ENCODE measurements around the gene ATP6V0D1.

The ATP6V0D1 gene

GRCh38 chr16:67444259-67445125 is 36.5 kb downstream of the ATP6V0D1 start:
- Histone ChIP-seq H3K27me3 (ENCODE audit: insufficient read depth, low read length) (no peaks in the 10 kb centered on the region), H3K4me3 (ENCODE audit: low read depth, low read length) (no peak overlapping the region), H3K36me3 (ENCODE audit: insufficient read depth, low read length) (no peaks in the 10 kb centered on the region), H3K27ac (ENCODE audit: low read depth, low read length) (no peak overlapping the region), H3K79me2 (ENCODE audit: control insufficient read depth, insufficient read depth, low read length, unreplicated experiment) (peaks cover 9% of the 10 kb centered on the region), H3K4me1 (ENCODE audit: control insufficient read depth, insufficient read depth, low read length, unreplicated experiment) (peaks cover 19% of the 10 kb centered on the region), H2AFZ (ENCODE audit: low read length, unreplicated experiment) (no peak overlapping the region)

- Histone ChIP-seq H2AFZ (ENCODE audit: low read length, unreplicated experiment) (no peak overlapping the region), H3K27ac (ENCODE audit: low read depth, low read length) (no peak overlapping the region), H3K79me2 (ENCODE audit: control insufficient read depth, insufficient read depth, low read length, unreplicated experiment) (peaks cover 9% of the 10 kb centered on the region), H3K4me3 (ENCODE audit: low read depth, low read length) (no peak overlapping the region), H3K27me3 (ENCODE audit: insufficient read depth, low read length) (no peaks in the 10 kb centered on the region), H3K4me1 (ENCODE audit: control insufficient read depth, insufficient read depth, low read length, unreplicated experiment) (peaks cover 19% of the 10 kb centered on the region), H3K36me3 (ENCODE audit: insufficient read depth, low read length) (0 out of 2 replicates have a peak, but pooled peaks cover 2% of the 10 kb centered on the region)
Observed at GRCh38 chr16:67443265-67443664, 37.7 kb downstream of the ATP6V0D1 start.

DNA sequence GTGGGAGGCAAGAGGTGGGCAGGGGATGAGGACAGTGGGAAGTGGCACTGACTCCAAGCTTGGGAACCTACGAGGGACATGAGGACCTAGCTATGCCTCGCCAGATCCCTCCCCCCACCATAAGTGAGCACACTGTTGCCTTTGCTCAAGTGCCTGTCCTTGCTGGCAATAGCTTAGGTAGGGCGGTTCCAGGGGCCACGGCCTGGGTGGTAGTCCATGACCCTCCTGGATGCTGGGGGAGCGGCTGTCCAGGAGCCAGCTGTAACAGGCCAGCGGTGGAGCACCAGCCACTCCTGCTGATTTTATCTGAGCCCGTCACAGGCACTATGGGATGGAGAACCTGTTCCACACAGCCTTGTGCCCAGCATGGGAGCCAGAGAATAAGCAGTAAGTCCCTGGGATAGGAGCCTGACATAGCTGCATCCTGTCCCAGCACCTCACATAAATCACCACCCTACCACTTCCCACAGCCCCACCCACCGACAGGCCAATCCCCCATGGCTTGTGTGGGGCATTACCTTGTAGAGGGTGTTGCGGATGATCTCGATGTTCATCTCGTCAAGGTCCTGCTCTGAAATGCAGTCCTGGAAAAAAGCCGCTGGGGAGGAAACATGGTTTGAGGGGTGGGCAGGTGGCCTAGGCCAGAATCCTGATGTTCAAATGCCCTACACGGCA is 38.2 kb downstream of the ATP6V0D1 start:
- Histone ChIP-seq H3K27ac (ENCODE audit: low read depth, low read length) (no peak overlapping the region), H3K27me3 (ENCODE audit: insufficient read depth, low read length) (no peaks in the 10 kb centered on the region), H3K4me3 (ENCODE audit: low read depth, low read length) (no peak overlapping the region), H3K79me2 (ENCODE audit: control insufficient read depth, insufficient read depth, low read length, unreplicated experiment) (peaks cover 7% of the 10 kb centered on the region), H3K36me3 (ENCODE audit: insufficient read depth, low read length) (0 out of 2 replicates have a peak, but pooled peaks cover 4% of the 10 kb centered on the region), H2AFZ (ENCODE audit: low read length, unreplicated experiment) (no peak overlapping the region), H3K4me1 (ENCODE audit: control insufficient read depth, insufficient read depth, low read length, unreplicated experiment) (peaks cover 19% of the 10 kb centered on the region)

DNA sequence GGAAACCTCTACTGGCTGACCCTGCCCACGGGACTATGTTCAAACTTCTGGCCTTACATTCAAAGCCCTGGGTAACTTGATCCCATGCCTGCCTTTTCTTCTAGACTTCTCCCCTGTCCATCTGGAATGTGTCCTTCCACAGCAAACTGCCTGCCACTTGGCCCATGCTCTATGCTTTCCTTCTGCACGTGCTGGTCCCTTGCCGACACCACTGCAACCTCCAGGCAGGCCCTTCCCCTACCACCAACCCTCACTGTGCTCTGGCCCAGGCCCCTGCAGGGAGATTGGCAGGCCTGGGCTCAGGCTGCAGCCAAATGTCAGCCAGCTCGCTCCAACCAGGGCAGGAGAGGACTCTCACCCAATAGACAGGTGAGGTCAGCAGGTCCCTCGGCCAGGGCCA is 39.0 kb downstream of the ATP6V0D1 start:
- Histone ChIP-seq H3K36me3 (ENCODE audit: insufficient read depth, low read length) (0 out of 2 replicates have a peak, but pooled peaks cover 4% of the 10 kb centered on the region), H3K27me3 (ENCODE audit: insufficient read depth, low read length) (no peaks in the 10 kb centered on the region), H3K4me1 (ENCODE audit: control insufficient read depth, insufficient read depth, low read length, unreplicated experiment) (peaks cover 19% of the 10 kb centered on the region), H3K79me2 (ENCODE audit: control insufficient read depth, insufficient read depth, low read length, unreplicated experiment) (peaks cover 1% of the 10 kb centered on the region), H3K27ac (ENCODE audit: low read depth, low read length) (no peak overlapping the region), H2AFZ (ENCODE audit: low read length, unreplicated experiment) (no peak overlapping the region), H3K4me3 (ENCODE audit: low read depth, low read length) (no peak overlapping the region)

- Histone ChIP-seq H3K4me3 (ENCODE audit: low read depth, low read length) (no peak overlapping the region), H3K79me2 (ENCODE audit: control insufficient read depth, insufficient read depth, low read length, unreplicated experiment) (no peaks in the 10 kb centered on the region), H3K4me1 (ENCODE audit: control insufficient read depth, insufficient read depth, low read length, unreplicated experiment) (peaks cover 13% of the 10 kb centered on the region), H2AFZ (ENCODE audit: low read length, unreplicated experiment) (no peak overlapping the region), H3K27me3 (ENCODE audit: insufficient read depth, low read length) (no peaks in the 10 kb centered on the region), H3K27ac (ENCODE audit: low read depth, low read length) (no peak overlapping the region), H3K36me3 (ENCODE audit: insufficient read depth, low read length) (0 out of 2 replicates have a peak, but pooled peaks cover 4% of the 10 kb centered on the region)
Observed at GRCh38 chr16:67441271-67441753, 39.6 kb downstream of the ATP6V0D1 start.

- H3K79me2 ChIP-seq (ENCODE audit: control insufficient read depth, insufficient read depth, low read length, unreplicated experiment) = no peaks in the 10 kb centered on the region
- H3K36me3 ChIP-seq (ENCODE audit: insufficient read depth, low read length) = 0 out of 2 replicates have a peak, but pooled peaks cover 4% of the 10 kb centered on the region
- H3K4me1 ChIP-seq (ENCODE audit: control insufficient read depth, insufficient read depth, low read length, unreplicated experiment) = no peaks in the 10 kb centered on the region
- no peak overlapping the region for H2AFZ ChIP-seq (ENCODE audit: low read length, unreplicated experiment)
- H3K27ac ChIP-seq (ENCODE audit: low read depth, low read length) = no peak overlapping the region
- no peak overlapping the region for H3K4me3 ChIP-seq (ENCODE audit: low read depth, low read length)
- no peaks in the 10 kb centered on the region for H3K27me3 ChIP-seq (ENCODE audit: insufficient read depth, low read length)
Observed at GRCh38 chr16:67438824-67439393, 42.0 kb downstream of the ATP6V0D1 start.

DNA sequence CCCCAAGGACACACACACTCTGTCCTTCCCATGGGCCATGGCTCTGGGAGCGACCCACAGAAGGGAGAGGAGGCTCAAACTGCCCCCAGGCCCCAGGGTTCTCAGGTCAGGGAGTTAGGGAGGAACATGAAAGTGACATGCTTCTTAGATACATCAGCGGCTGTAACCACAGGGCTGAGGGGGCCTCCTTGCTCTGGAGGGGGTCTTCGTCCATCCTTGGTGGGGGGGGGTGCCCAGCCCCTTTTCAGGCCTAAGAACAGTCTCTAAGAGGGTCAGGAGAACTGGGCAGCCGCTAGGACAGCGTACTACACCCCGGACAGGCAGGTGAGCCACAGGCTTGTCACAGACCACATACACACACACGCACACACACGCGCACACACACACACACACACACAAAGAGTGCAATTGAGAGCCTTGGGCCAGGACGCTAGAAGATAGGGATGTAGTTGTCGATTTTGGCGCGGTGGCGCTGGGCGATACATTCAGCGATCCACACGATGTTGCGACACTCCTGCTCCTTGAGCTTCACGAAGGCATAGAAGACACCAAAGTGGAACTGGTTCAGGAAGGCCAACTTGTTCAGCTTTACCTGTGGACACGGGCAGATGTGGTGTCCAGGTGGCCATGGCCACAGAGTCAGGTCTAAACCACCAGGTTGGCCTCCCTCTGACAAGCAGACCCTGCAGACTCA is 42.7 kb downstream of the ATP6V0D1 start:
- Histone ChIP-seq H3K4me1 (ENCODE audit: control insufficient read depth, insufficient read depth, low read length, unreplicated experiment) (no peaks in the 10 kb centered on the region), H2AFZ (ENCODE audit: low read length, unreplicated experiment) (no peak overlapping the region), H3K36me3 (ENCODE audit: insufficient read depth, low read length) (0 out of 2 replicates have a peak, but pooled peaks cover 4% of the 10 kb centered on the region), H3K27me3 (ENCODE audit: insufficient read depth, low read length) (no peaks in the 10 kb centered on the region), H3K27ac (ENCODE audit: low read depth, low read length) (no peak overlapping the region), H3K79me2 (ENCODE audit: control insufficient read depth, insufficient read depth, low read length, unreplicated experiment) (no peaks in the 10 kb centered on the region), H3K4me3 (ENCODE audit: low read depth, low read length) (no peak overlapping the region)

DNA sequence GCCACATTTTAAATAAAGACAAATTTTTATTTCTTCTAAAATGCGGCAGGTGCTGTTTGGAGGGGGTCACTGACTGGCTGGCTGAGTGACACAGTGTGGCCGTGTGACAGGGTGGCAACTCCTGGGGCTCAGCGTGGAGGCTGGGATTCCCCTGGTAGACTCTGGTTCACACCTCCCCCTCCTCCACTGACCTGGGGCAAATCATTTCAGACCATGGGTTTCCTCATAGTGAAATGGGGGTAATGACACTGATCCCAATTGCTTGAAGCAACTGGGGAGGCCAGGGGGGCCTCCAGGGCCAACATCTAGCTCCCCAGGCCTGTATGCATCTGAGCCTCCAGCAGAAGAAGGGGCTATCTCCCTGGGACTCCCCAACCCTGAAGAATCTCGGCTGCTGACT is 43.4 kb downstream of the ATP6V0D1 start:
- Histone ChIP-seq H3K27me3 (ENCODE audit: insufficient read depth, low read length) (no peaks in the 10 kb centered on the region), H2AFZ (ENCODE audit: low read length, unreplicated experiment) (no peak overlapping the region), H3K79me2 (ENCODE audit: control insufficient read depth, insufficient read depth, low read length, unreplicated experiment) (no peaks in the 10 kb centered on the region), H3K36me3 (ENCODE audit: insufficient read depth, low read length) (0 out of 2 replicates have a peak, but pooled peaks cover 4% of the 10 kb centered on the region), H3K4me1 (ENCODE audit: control insufficient read depth, insufficient read depth, low read length, unreplicated experiment) (no peaks in the 10 kb centered on the region), H3K4me3 (ENCODE audit: low read depth, low read length) (no peak overlapping the region), H3K27ac (ENCODE audit: low read depth, low read length) (no peak overlapping the region)

DNA sequence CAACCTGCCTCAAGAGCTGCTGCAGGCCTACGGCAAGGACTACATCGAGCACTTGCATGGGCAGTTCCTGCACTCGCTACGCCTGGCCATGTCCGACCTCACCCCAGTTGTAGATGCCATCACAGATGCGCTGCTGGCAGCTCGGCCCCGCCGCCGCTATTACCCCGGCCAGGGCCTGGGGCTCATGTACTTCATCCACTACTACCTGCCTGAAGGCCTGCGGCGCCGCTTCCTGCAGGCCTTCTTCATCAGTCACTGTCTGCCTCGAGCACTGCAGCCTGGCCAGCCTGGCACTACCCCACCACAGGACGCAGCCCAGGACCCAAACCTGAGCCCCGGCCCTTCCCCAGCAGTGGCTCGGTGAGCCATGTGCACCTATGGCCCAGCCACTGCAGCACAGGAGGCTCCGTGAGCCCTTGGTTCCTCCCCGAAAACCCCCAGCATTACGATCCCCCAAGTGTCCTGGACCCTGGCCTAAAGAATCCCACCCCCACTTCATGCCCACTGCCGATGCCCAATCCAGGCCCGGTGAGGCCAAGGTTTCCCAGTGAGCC is 44.2 kb downstream of the ATP6V0D1 start:
- no peak overlapping the region for H2AFZ ChIP-seq (ENCODE audit: low read length, unreplicated experiment)
- H3K4me1 ChIP-seq (ENCODE audit: control insufficient read depth, insufficient read depth, low read length, unreplicated experiment) = peaks cover 2% of the 10 kb centered on the region
- 0 out of 2 replicates have a peak, but pooled peaks cover 4% of the 10 kb centered on the region for H3K36me3 ChIP-seq (ENCODE audit: insufficient read depth, low read length)
- H3K4me3 ChIP-seq (ENCODE audit: low read depth, low read length) = no peak overlapping the region
- H3K79me2 ChIP-seq (ENCODE audit: control insufficient read depth, insufficient read depth, low read length, unreplicated experiment) = no peaks in the 10 kb centered on the region
- no peaks in the 10 kb centered on the region for H3K27me3 ChIP-seq (ENCODE audit: insufficient read depth, low read length)
- no peak overlapping the region for H3K27ac ChIP-seq (ENCODE audit: low read depth, low read length)

- H3K79me2 ChIP-seq (ENCODE audit: control insufficient read depth, insufficient read depth, low read length, unreplicated experiment) = no peaks in the 10 kb centered on the region
- H2AFZ ChIP-seq (ENCODE audit: low read length, unreplicated experiment) = no peak overlapping the region
- H3K4me1 ChIP-seq (ENCODE audit: control insufficient read depth, insufficient read depth, low read length, unreplicated experiment) = peaks cover 4% of the 10 kb centered on the region
- no peak overlapping the region for H3K27ac ChIP-seq (ENCODE audit: low read depth, low read length)
- H3K4me3 ChIP-seq (ENCODE audit: low read depth, low read length) = no peak overlapping the region
- no peaks in the 10 kb centered on the region for H3K27me3 ChIP-seq (ENCODE audit: insufficient read depth, low read length)
- H3K36me3 ChIP-seq (ENCODE audit: insufficient read depth, low read length) = 0 out of 2 replicates have a peak, but pooled peaks cover 4% of the 10 kb centered on the region
Observed at GRCh38 chr16:67435758-67436164, 45.2 kb downstream of the ATP6V0D1 start.

All from ACC112 (cell line).